ENCODE measurements around the gene SECISBP2.

The SECISBP2 gene

GRCh38 chr9:89379031-89379430 lies 60.7 kb downstream of the SECISBP2 start:
- no peak for TF ChIP-seq CTCF (IDR thresholded peaks at IDR 0.05; ENCODE audit: extremely low read depth, insufficient read depth, missing control alignments)
- in situ Hi-C loops (cut with MboI; ENCODE audit: low pct_unique_long_range_greater_than_20kb, low sequenced_read_pairs, unreplicated experiment) = no loop called here
- no peak for DNase-seq (ENCODE audit: low spot score)

GRCh38 chr9:89379508-89380115 lies 61.3 kb downstream of the SECISBP2 start:
- DNase-seq (ENCODE audit: low spot score) = no peak
- in situ Hi-C loops (cut with MboI; ENCODE audit: low pct_unique_long_range_greater_than_20kb, low sequenced_read_pairs, unreplicated experiment) = no loop called here
- no peak for TF ChIP-seq CTCF (IDR thresholded peaks at IDR 0.05; ENCODE audit: extremely low read depth, insufficient read depth, missing control alignments)

GRCh38 chr9:89380437-89381307 lies 62.4 kb downstream of the SECISBP2 start:
- no peak for DNase-seq (ENCODE audit: low spot score)
- in situ Hi-C loops (cut with MboI; ENCODE audit: low pct_unique_long_range_greater_than_20kb, low sequenced_read_pairs, unreplicated experiment) = no loop called here
- TF ChIP-seq CTCF (IDR thresholded peaks at IDR 0.05; ENCODE audit: extremely low read depth, insufficient read depth, missing control alignments) = no peak

GRCh38 chr9:89381308-89381609 lies 63.0 kb downstream of the SECISBP2 start:
- no peak for TF ChIP-seq CTCF (IDR thresholded peaks at IDR 0.05; ENCODE audit: extremely low read depth, insufficient read depth, missing control alignments)
- no peak for DNase-seq (ENCODE audit: low spot score)
- in situ Hi-C loops (cut with MboI; ENCODE audit: low pct_unique_long_range_greater_than_20kb, low sequenced_read_pairs, unreplicated experiment) = no loop called here

- in situ Hi-C loops (cut with MboI; ENCODE audit: low pct_unique_long_range_greater_than_20kb, low sequenced_read_pairs, unreplicated experiment) = no loop called here
- no peak for TF ChIP-seq CTCF (IDR thresholded peaks at IDR 0.05; ENCODE audit: extremely low read depth, insufficient read depth, missing control alignments)
These were observed 64.0 kb downstream of the SECISBP2 start for GRCh38 chr9:89382026-89382986.

GRCh38 chr9:89383030-89383720 lies 64.9 kb downstream of the SECISBP2 start:
- in situ Hi-C loops (cut with MboI; ENCODE audit: low pct_unique_long_range_greater_than_20kb, low sequenced_read_pairs, unreplicated experiment) = no loop called here
- DNase-seq (ENCODE audit: low spot score) = no peak
- TF ChIP-seq CTCF (IDR thresholded peaks at IDR 0.05; ENCODE audit: extremely low read depth, insufficient read depth, missing control alignments) = no peak

More at GRCh38 chr9:89382026-89382986, 64.0 kb downstream of the SECISBP2 start:
- no peak for DNase-seq (ENCODE audit: low spot score)

Measured in GM13977 (cell line).